WTC11 (cell line): Measurements from ENCODE around the gene CHMP1A. TPM values are rescaled to one million over a fixed set of nuclear protein-coding genes. Genes with fewer than 3 reads are reported as not detected.

ENCODE experiments used
- ATAC-seq: fragments of 200-7000 bp; cut with Tn5 transposase; 2 replicates; pipeline ENCODE4 v1.10.0; 2021; ENCODE audit warnings: mild to moderate bottlenecking, moderate library complexity
- CTCF ChIA-PET: fragments of 300-600 bp; sonication (Branson Sonifier 250); formaldehyde crosslinking; loops from one replicate; lab custom pipeline; 2021; ENCODE audit warnings: antibody characterized with exemption; lab: Charles Lee
- POLR2A ChIA-PET: fragments of 350-600 bp; sonication (Branson Sonifier 250); formaldehyde crosslinking; loops from one replicate; lab custom pipeline; 2021; ENCODE audit warnings: antibody characterized with exemption; lab: Charles Lee
- DNase-seq: peaks from one replicate; pipeline ENCODE4 v3.0.0; 2021; ENCODE audit warnings: low spot score
- H3K27ac Mint-ChIP-seq: 2 replicates; pipeline ENCODE4 v1.8.0; 2021; ENCODE audit warnings: mixed read lengths
- H3K27me3 Mint-ChIP-seq: 2 replicates; pipeline ENCODE4 v1.8.0; 2021; ENCODE audit warnings: low read depth, mild to moderate bottlenecking, moderate library complexity, mixed read lengths
- H3K36me3 Mint-ChIP-seq: 2 replicates; pipeline ENCODE4 v1.8.0; 2021; ENCODE audit warnings: mixed read lengths
- H3K4me1 Mint-ChIP-seq: 2 replicates; pipeline ENCODE4 v1.8.0; 2022; ENCODE audit warnings: mixed read lengths
- H3K4me3 Mint-ChIP-seq: 2 replicates; pipeline ENCODE4 v1.8.0; 2021; ENCODE audit warnings: mild to moderate bottlenecking, moderate library complexity, mixed read lengths
- H3K9me3 Mint-ChIP-seq: 2 replicates; pipeline ENCODE4 v1.8.0; 2021; ENCODE audit warnings: mixed read lengths
- ATF1 ChIP-seq: sonication (generic); formaldehyde crosslinking; IDR thresholded peaks from 2 replicates; pipeline ENCODE4 v1.8.1; 2023; ENCODE audit warnings: mild to moderate bottlenecking, moderate library complexity, missing genetic modification reagents
- ATF2 ChIP-seq: sonication (generic); formaldehyde crosslinking; IDR thresholded peaks from 2 replicates; pipeline ENCODE4 v1.8.1; 2022; ENCODE audit warnings: low read depth, missing genetic modification reagents, borderline replicate concordance
- CDX4 ChIP-seq: fragments of 250-450 bp; sonication (Bioruptor Pico); IDR thresholded peaks from 2 replicates; pipeline ENCODE4 v1.9.0; 2021; ENCODE audit warnings: moderate library complexity, mild to moderate bottlenecking, inconsistent platforms, borderline replicate concordance
- CREB1 ChIP-seq: sonication (generic); formaldehyde crosslinking; IDR thresholded peaks from 2 replicates; pipeline ENCODE4 v1.8.0; 2023; ENCODE audit warnings: mild to moderate bottlenecking, missing genetic modification reagents
- EMX1 ChIP-seq: fragments of 250-450 bp; sonication (Bioruptor Pico); IDR thresholded peaks from 2 replicates; pipeline ENCODE4 v1.8.0; 2021; ENCODE audit warnings: mild to moderate bottlenecking
- ETV6 ChIP-seq: sonication (generic); formaldehyde crosslinking; IDR thresholded peaks from 2 replicates; pipeline ENCODE4 v1.8.1; 2022; ENCODE audit warnings: mild to moderate bottlenecking, missing genetic modification reagents
- FOXP1 ChIP-seq: sonication (generic); formaldehyde crosslinking; IDR thresholded peaks from 2 replicates; pipeline ENCODE4 v1.8.0; 2022; ENCODE audit warnings: missing genetic modification reagents, mild to moderate bottlenecking, moderate library complexity, borderline replicate concordance
- GTF2I ChIP-seq: fragments of 250-450 bp; sonication (Bioruptor Pico); conservative IDR thresholded peaks from 2 replicates; pipeline ENCODE4 v1.4.0; 2021; ENCODE audit warnings: mild to moderate bottlenecking
- HMGA2 ChIP-seq: fragments of 250-450 bp; sonication (Bioruptor Pico); IDR thresholded peaks from 2 replicates; pipeline ENCODE4 v1.4.0; 2021; ENCODE audit warnings: mild to moderate bottlenecking, moderate library complexity
- MYBL2 ChIP-seq: sonication (generic); formaldehyde crosslinking; IDR thresholded peaks from 2 replicates; pipeline ENCODE4 v1.8.1; 2023; ENCODE audit warnings: mild to moderate bottlenecking, moderate library complexity, missing genetic modification reagents
- NFATC4 ChIP-seq: fragments of 250-450 bp; sonication (Bioruptor Pico); IDR thresholded peaks from 2 replicates; pipeline ENCODE4 v1.9.0; 2021; ENCODE audit warnings: mild to moderate bottlenecking
- NFYB ChIP-seq: sonication (generic); formaldehyde crosslinking; conservative IDR thresholded peaks from 2 replicates; pipeline ENCODE4 v1.8.0; 2022; ENCODE audit warnings: low read depth, missing genetic modification reagents
- OVOL2 ChIP-seq: fragments of 250-450 bp; sonication (Bioruptor Pico); IDR thresholded peaks from 2 replicates; pipeline ENCODE4 v1.9.0; 2021; ENCODE audit warnings: mild to moderate bottlenecking, borderline replicate concordance
- PRDM15 ChIP-seq: sonication (generic); formaldehyde crosslinking; IDR thresholded peaks from 2 replicates; pipeline ENCODE4 v1.8.0; 2022; ENCODE audit warnings: missing genetic modification reagents
- RELA ChIP-seq: sonication (generic); formaldehyde crosslinking; IDR thresholded peaks from 2 replicates; pipeline ENCODE4 v1.8.1; 2022; ENCODE audit warnings: missing genetic modification reagents, mild to moderate bottlenecking, borderline replicate concordance
- TEAD4 ChIP-seq: sonication (generic); formaldehyde crosslinking; IDR thresholded peaks from 2 replicates; pipeline ENCODE4 v1.8.0; 2022; ENCODE audit warnings: mild to moderate bottlenecking, missing genetic modification reagents
- USF1 ChIP-seq: sonication (generic); formaldehyde crosslinking; IDR thresholded peaks from 2 replicates; pipeline ENCODE4 v1.8.0; 2022; ENCODE audit warnings: mild to moderate bottlenecking, missing genetic modification reagents
- ZMAT4 ChIP-seq: fragments of 250-450 bp; sonication (Bioruptor Pico); IDR thresholded peaks from 2 replicates; pipeline ENCODE4 v1.9.0; 2021; ENCODE audit warnings: mild to moderate bottlenecking
- ZNF121 ChIP-seq: sonication (generic); formaldehyde crosslinking; IDR thresholded peaks from 2 replicates; pipeline ENCODE4 v1.8.0; 2023; ENCODE audit warnings: missing genetic modification reagents
- ZNF138 ChIP-seq: sonication (generic); formaldehyde crosslinking; conservative IDR thresholded peaks from 2 replicates; pipeline ENCODE4 v1.8.1; 2022; ENCODE audit warnings: mild to moderate bottlenecking, moderate library complexity, missing genetic modification reagents
- ZNF219 ChIP-seq: sonication (generic); formaldehyde crosslinking; IDR thresholded peaks from 2 replicates; pipeline ENCODE4 v1.8.0; 2023; ENCODE audit warnings: missing genetic modification reagents, mild to moderate bottlenecking, borderline replicate concordance
- ZNF232 ChIP-seq: sonication (generic); formaldehyde crosslinking; IDR thresholded peaks from 2 replicates; pipeline ENCODE4 v1.8.0; 2022; ENCODE audit warnings: mild to moderate bottlenecking, missing genetic modification reagents
- ZNF671 ChIP-seq: fragments of 250-450 bp; sonication (Bioruptor Pico); IDR thresholded peaks from 2 replicates; pipeline ENCODE4 v1.8.0; 2021; ENCODE audit warnings: mild to moderate bottlenecking
- ZSCAN18 ChIP-seq: fragments of 250-450 bp; sonication (Bioruptor Pico); IDR thresholded peaks from 2 replicates; pipeline ENCODE4 v2.1.2; 2022; ENCODE audit warnings: mild to moderate bottlenecking, moderate library complexity
- total RNA-seq: library from RNA; stranded (reverse); gene quantifications from 3 replicates; pipeline ENCODE4 v1.2.3, GENCODE V29; 2021

Gene CHMP1A
- total RNA-seq, 1 experiment from 2014 or later = 76.0 TPM

GRCh38 chr16:89645122-89645521 is 12.4 kb downstream of the CHMP1A start (continued):
- TF ChIP-seq EMX1 (no peak), ZNF121 (CRISPR knock-in tag) (no peak), MYBL2 (CRISPR knock-in tag) (no peak), ZMAT4 (no peak), CREB1 (CRISPR knock-in tag) (no peak), FOXP1 (no peak), ZNF219 (CRISPR knock-in tag) (no peak), NFATC4 (no peak), ATF2 (CRISPR knock-in tag) (no peak), GTF2I (CRISPR knock-in tag) (no peak), PRDM15 (CRISPR knock-in tag) (no peak), ZNF138 (no peak), HMGA2 (no peak)

- TF ChIP-seq OVOL2 (CRISPR knock-in tag) (no peak), TEAD4 (CRISPR knock-in tag) (no peak), ZSCAN18 (no peak), FOXP1 (no peak), ETV6 (no peak), ATF1 (CRISPR knock-in tag) (no peak)
- TF ChIP-seq, all 79 proteins: peak for 0
- ATAC-seq (no peak), DNase-seq (no peak)
- CTCF ChIA-PET = no interaction called here
- H3K36me3 Mint-ChIP-seq = peaks cover 25% of the 10 kb centered on the region
- H3K27me3 Mint-ChIP-seq = no peaks in the 10 kb centered on the region
- H3K9me3 Mint-ChIP-seq = no peaks in the 10 kb centered on the region
- POLR2A ChIA-PET = no interaction called here
- peaks cover 7% of the 10 kb centered on the region for H3K4me1 Mint-ChIP-seq
- peak overlapping the region; percentile 83; the same call in 1 of the 2 replicates for H3K27ac Mint-ChIP-seq
- no peak overlapping the region for H3K4me3 Mint-ChIP-seq
Observed at GRCh38 chr16:89643769-89644300, 13.7 kb downstream of the CHMP1A start.

GRCh38 chr16:89642574-89642973 is 14.9 kb downstream of the CHMP1A start:
- DNase-seq (no peak), ATAC-seq (no peak)
- ChIA-PET POLR2A (no interaction called here), CTCF (interaction anchor here (0.6 to 3.4 kb wide), 6 partner anchors 25 to 45 kb away, joined by 3 to 45 read pairs (median 10); partner anchors contain the start of gene DPEP1)
- H3K36me3 Mint-ChIP-seq = peaks cover 20% of the 10 kb centered on the region
- H3K4me1 Mint-ChIP-seq = peaks cover 7% of the 10 kb centered on the region
- no peak overlapping the region for H3K27ac Mint-ChIP-seq
- no peaks in the 10 kb centered on the region for H3K9me3 Mint-ChIP-seq
- no peak overlapping the region for H3K4me3 Mint-ChIP-seq
- TF ChIP-seq ZNF232 (CRISPR knock-in tag) = no peak
- TF ChIP-seq NFYB (CRISPR knock-in tag) = no peak
- TF ChIP-seq ZNF671 (CRISPR knock-in tag) = no peak
- TF ChIP-seq TEAD4 (CRISPR knock-in tag) = no peak
- TF ChIP-seq USF1 (CRISPR knock-in tag) = no peak
- no peak for TF ChIP-seq CDX4 (CRISPR knock-in tag)
- TF ChIP-seq RELA (CRISPR knock-in tag) = no peak
- no peaks in the 10 kb centered on the region for H3K27me3 Mint-ChIP-seq
